Neural crest cell (in vitro differentiated cells): Measurements from ENCODE around the gene ESYT3. TPM values are rescaled to one million over a fixed set of nuclear protein-coding genes. Genes with fewer than 3 reads are reported as not detected.

ENCODE experiments used
- DNase-seq: peaks from one replicate; pipeline ENCODE4 v3.0.0; 2021; ENCODE audit warnings: low read depth, mixed read lengths, low spot score
- H3K27ac Mint-ChIP-seq: one replicate; pipeline ENCODE4 v1.8.0; 2021; ENCODE audit warnings: mild to moderate bottlenecking, mixed read lengths; ENCODE audit not compliant: unreplicated experiment
- H3K27me3 Mint-ChIP-seq: 2 replicates; pipeline ENCODE4 v1.8.0; 2021; ENCODE audit warnings: low read depth, mild to moderate bottlenecking, mixed read lengths
- H3K36me3 Mint-ChIP-seq: 2 replicates; pipeline ENCODE4 v1.8.0; 2021; ENCODE audit warnings: low read depth, mild to moderate bottlenecking, mixed read lengths
- H3K4me1 Mint-ChIP-seq: 2 replicates; pipeline ENCODE4 v1.8.0; 2021; ENCODE audit warnings: mixed read lengths
- H3K4me3 Mint-ChIP-seq: one replicate; pipeline ENCODE4 v1.8.0; 2021; ENCODE audit warnings: mild to moderate bottlenecking, mixed read lengths
- H3K9me3 Mint-ChIP-seq: 2 replicates; pipeline ENCODE4 v1.8.0; 2021; ENCODE audit warnings: mixed read lengths
- CTCF ChIP-seq: fragments of 200-600 bp; sonication (generic); conservative IDR thresholded peaks from 2 replicates; pipeline ENCODE4 v1.5.0; 2021; ENCODE audit warnings: antibody characterized with exemption, mild to moderate bottlenecking
- total RNA-seq: library from RNA; stranded (reverse); gene quantifications from 2 replicates; pipeline ENCODE4 v1.2.1, GENCODE V29; 2021

ESYT3 gene
- total RNA-seq, 1 donor from 2014 or later: 0.44 TPM

- no peaks in the 10 kb centered on the region for H3K4me1 Mint-ChIP-seq
- TF ChIP-seq CTCF: no peak
- no peaks in the 10 kb centered on the region for H3K9me3 Mint-ChIP-seq
- peaks cover 3% of the 10 kb centered on the region for H3K36me3 Mint-ChIP-seq
- no peak for DNase-seq
- no peak overlapping the region for H3K4me3 Mint-ChIP-seq
- no peak overlapping the region for H3K27ac Mint-ChIP-seq
- H3K27me3 Mint-ChIP-seq: no peaks in the 10 kb centered on the region
Measured at GRCh38 chr3:138497021-138497420, 62.6 kb downstream of the ESYT3 start.

- Mint-ChIP-seq H3K27me3 (no peaks in the 10 kb centered on the region), H3K36me3 (peaks cover 2% of the 10 kb centered on the region), H3K4me3 (no peak overlapping the region), H3K4me1 (no peaks in the 10 kb centered on the region), H3K27ac (no peak overlapping the region), H3K9me3 (no peaks in the 10 kb centered on the region)
- DNase-seq: no peak
- TF ChIP-seq CTCF: no peak
Measured at GRCh38 chr3:138497851-138498250, 63.4 kb downstream of the ESYT3 start.

- H3K9me3 Mint-ChIP-seq: no peaks in the 10 kb centered on the region
- H3K27me3 Mint-ChIP-seq: no peaks in the 10 kb centered on the region
- H3K36me3 Mint-ChIP-seq: peaks cover 2% of the 10 kb centered on the region
- H3K27ac Mint-ChIP-seq: no peak overlapping the region
- TF ChIP-seq CTCF: no peak
- DNase-seq: no peak
- H3K4me1 Mint-ChIP-seq: no peaks in the 10 kb centered on the region
- H3K4me3 Mint-ChIP-seq: no peak overlapping the region
Measured at GRCh38 chr3:138498991-138499390, 64.6 kb downstream of the ESYT3 start.

DNA sequence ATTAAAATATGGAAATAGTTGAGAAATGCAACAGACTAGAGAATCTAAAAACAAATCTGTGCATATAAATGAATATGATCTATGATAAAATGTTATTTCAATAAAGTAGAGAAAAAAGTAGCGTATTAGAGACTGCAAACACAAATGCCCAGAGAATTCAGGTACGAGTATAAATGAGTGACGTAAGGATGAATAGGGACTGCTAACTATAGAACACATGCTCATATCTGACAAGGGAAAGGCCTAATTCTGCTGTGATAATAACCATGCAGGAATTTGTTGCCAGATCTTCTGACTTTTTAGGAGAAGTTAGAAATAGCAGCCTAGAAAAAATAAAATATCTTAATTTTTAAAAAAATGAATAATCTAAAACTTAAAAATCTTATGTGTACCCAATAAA is 73.1 kb downstream of the ESYT3 start:
- Mint-ChIP-seq H3K4me1 (peaks cover 8% of the 10 kb centered on the region), H3K4me3 (no peak overlapping the region), H3K9me3 (no peaks in the 10 kb centered on the region), H3K27ac (no peak overlapping the region), H3K36me3 (peaks cover 3% of the 10 kb centered on the region), H3K27me3 (no peaks in the 10 kb centered on the region)
- DNase-seq: no peak
- no peak for TF ChIP-seq CTCF

DNA sequence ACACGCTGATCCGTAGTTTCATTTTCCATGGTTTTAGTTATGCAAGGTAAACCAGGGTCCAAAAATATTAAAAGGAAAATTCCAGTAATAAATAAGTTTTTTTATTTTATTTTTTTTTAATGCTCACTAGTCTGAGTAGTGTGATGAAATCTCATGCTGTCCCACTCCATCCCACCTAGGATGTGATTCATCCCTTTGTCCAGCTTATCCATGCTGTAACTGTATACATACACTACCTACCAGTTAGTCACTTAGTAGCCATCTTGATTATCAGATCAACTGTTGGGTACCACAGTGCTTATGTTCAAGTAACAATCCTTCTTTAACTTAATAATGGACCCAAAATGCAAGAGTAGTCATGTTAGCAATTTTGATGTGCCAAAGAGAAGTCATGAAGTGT is 75.2 kb downstream of the ESYT3 start:
- no peak for TF ChIP-seq CTCF
- no peak for DNase-seq
- Mint-ChIP-seq H3K27ac (no peak overlapping the region), H3K27me3 (no peaks in the 10 kb centered on the region), H3K36me3 (peaks cover 3% of the 10 kb centered on the region), H3K4me3 (no peak overlapping the region), H3K4me1 (peaks cover 8% of the 10 kb centered on the region), H3K9me3 (no peaks in the 10 kb centered on the region)

DNA sequence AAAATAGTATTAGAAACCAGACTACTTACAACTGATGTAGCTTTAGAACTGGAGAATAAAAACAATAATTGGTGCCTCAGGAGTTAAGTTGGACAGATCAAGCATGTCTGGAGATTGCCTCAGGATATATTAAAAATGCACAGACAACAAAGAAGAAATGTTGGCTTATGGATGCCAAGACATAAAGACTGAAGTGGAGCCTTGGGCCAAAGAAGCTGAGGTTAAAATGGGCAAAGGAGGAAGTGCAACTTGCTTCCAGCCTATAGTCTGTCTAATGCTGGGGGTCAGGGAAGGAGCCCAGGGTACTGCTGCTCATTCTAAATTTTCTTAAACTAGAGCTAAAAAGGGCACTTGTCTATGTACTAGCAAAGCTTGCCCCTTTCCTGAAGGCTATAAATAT is 77.5 kb downstream of the ESYT3 start:
- H3K27me3 Mint-ChIP-seq: no peaks in the 10 kb centered on the region
- no peak overlapping the region for H3K4me3 Mint-ChIP-seq
- H3K9me3 Mint-ChIP-seq: no peaks in the 10 kb centered on the region

More for the DNA sequence above, 77.5 kb downstream of the ESYT3 start:
- DNase-seq: no peak
- no peak for TF ChIP-seq CTCF
- Mint-ChIP-seq H3K36me3 (peaks cover 12% of the 10 kb centered on the region), H3K27ac (no peak overlapping the region), H3K4me1 (peaks cover 5% of the 10 kb centered on the region)
